ENCODE measurements around the gene ANKS6. TPM values are rescaled to one million over a fixed set of nuclear protein-coding genes. Genes with fewer than 3 reads are reported as not detected.
"Not testable (repeated sequence)": the region's sequence is repeated elsewhere in the genome, so short reads cannot be mapped to it uniquely, and the experiment has no call there.

The ANKS6 gene
- total RNA-seq, 1 donor from 2014 or later: 30.9 TPM

DNA sequence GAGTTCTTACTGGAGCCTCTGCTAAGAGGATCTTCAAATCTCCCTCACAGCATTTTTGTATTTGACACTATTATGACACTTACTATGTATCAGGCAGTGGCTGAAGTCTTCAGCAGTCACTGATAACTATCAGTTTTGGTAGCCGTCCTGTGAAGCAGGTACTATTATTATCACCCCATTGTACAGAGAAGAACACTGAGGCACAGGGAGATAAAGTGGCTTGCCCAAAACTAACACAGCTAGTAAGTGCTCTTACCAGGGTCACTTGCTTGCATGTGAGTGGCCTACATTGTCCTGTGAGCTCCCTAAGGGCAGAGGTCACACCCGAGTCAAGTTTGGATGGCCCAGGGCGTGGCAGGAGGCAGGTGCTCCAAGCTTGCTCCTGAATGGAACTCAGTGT lies 104.5 kb downstream of the ANKS6 start:
- no peaks in the 10 kb centered on the region for H3K9me3 Mint-ChIP-seq
- TF ChIP-seq, protein P1, sequence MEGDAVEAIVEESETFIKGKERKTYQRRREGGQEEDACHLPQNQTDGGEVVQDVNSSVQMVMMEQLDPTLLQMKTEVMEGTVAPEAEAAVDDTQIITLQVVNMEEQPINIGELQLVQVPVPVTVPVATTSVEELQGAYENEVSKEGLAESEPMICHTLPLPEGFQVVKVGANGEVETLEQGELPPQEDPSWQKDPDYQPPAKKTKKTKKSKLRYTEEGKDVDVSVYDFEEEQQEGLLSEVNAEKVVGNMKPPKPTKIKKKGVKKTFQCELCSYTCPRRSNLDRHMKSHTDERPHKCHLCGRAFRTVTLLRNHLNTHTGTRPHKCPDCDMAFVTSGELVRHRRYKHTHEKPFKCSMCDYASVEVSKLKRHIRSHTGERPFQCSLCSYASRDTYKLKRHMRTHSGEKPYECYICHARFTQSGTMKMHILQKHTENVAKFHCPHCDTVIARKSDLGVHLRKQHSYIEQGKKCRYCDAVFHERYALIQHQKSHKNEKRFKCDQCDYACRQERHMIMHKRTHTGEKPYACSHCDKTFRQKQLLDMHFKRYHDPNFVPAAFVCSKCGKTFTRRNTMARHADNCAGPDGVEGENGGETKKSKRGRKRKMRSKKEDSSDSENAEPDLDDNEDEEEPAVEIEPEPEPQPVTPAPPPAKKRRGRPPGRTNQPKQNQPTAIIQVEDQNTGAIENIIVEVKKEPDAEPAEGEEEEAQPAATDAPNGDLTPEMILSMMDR (conservative IDR thresholded peaks at IDR 0.05): no peak
- no peak overlapping the region for H3K4me3 Mint-ChIP-seq
- no peak overlapping the region for H3K27ac Mint-ChIP-seq (ENCODE audit: unreplicated experiment)
- H3K36me3 Mint-ChIP-seq (ENCODE audit: low read depth): no peaks in the 10 kb centered on the region
- no peak for DNase-seq (ENCODE audit: low read depth, low spot score)
- H3K27me3 Mint-ChIP-seq (ENCODE audit: low read depth): peaks cover 12% of the 10 kb centered on the region
- H3K4me1 Mint-ChIP-seq: peaks cover 21% of the 10 kb centered on the region

DNA sequence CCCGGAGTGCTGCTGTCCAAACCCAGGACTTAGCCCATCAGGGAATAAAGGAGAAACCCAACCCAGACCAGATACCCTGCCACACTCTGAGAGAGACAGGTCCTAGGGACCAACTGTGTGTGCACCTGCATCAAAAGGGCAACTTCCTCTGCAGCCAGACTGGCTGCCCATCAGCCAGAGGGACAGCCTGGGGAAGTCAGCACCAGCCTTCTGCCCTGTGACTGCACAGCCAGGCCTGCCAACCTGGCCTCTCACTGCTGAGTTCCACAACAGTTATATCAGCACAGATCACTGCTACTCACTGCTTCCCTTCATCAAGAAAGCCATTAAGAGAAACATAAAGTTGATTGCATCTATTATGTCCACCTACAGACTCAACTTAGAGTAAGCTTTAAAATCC lies 105.7 kb downstream of the ANKS6 start:
- Mint-ChIP-seq H3K36me3 (ENCODE audit: low read depth) (no peaks in the 10 kb centered on the region), H3K4me1 (peaks cover 23% of the 10 kb centered on the region), H3K27ac (ENCODE audit: unreplicated experiment) (no peak overlapping the region), H3K4me3 (no peak overlapping the region), H3K9me3 (no peaks in the 10 kb centered on the region), H3K27me3 (ENCODE audit: low read depth) (peaks cover 2% of the 10 kb centered on the region)
- TF ChIP-seq, protein P1 (conservative IDR thresholded peaks at IDR 0.05): no peak
- DNase-seq (ENCODE audit: low read depth, low spot score): no peak

- H3K4me3 Mint-ChIP-seq: no peak overlapping the region
- TF ChIP-seq, protein P1 (conservative IDR thresholded peaks at IDR 0.05): no peak
- peaks cover 18% of the 10 kb centered on the region for H3K4me1 Mint-ChIP-seq
- no peaks in the 10 kb centered on the region for H3K27me3 Mint-ChIP-seq (ENCODE audit: low read depth)
- H3K9me3 Mint-ChIP-seq: no peaks in the 10 kb centered on the region
- no peak for DNase-seq (ENCODE audit: low read depth, low spot score)
- H3K27ac Mint-ChIP-seq (ENCODE audit: unreplicated experiment): no peak overlapping the region
- no peaks in the 10 kb centered on the region for H3K36me3 Mint-ChIP-seq (ENCODE audit: low read depth)
Observed at GRCh38 chr9:98688710-98689495, 107.5 kb downstream of the ANKS6 start.

- TF ChIP-seq, protein P1 (conservative IDR thresholded peaks at IDR 0.05): no peak
- DNase-seq (ENCODE audit: low read depth, low spot score): no peak
- H3K27ac Mint-ChIP-seq (ENCODE audit: unreplicated experiment): no peak overlapping the region
- no peaks in the 10 kb centered on the region for H3K36me3 Mint-ChIP-seq (ENCODE audit: low read depth)
- H3K9me3 Mint-ChIP-seq: peaks cover 3% of the 10 kb centered on the region
- H3K4me1 Mint-ChIP-seq: peaks cover 8% of the 10 kb centered on the region
- no peaks in the 10 kb centered on the region for H3K27me3 Mint-ChIP-seq (ENCODE audit: low read depth)
- no peak overlapping the region for H3K4me3 Mint-ChIP-seq
Observed at GRCh38 chr9:98687911-98688310, 108.4 kb downstream of the ANKS6 start.

- no peaks in the 10 kb centered on the region for H3K27me3 Mint-ChIP-seq (ENCODE audit: low read depth)
- no peak for DNase-seq (ENCODE audit: low read depth, low spot score)
- no peak overlapping the region for H3K27ac Mint-ChIP-seq (ENCODE audit: unreplicated experiment)
- H3K4me3 Mint-ChIP-seq: no peak overlapping the region
- peaks cover 3% of the 10 kb centered on the region for H3K9me3 Mint-ChIP-seq
- H3K4me1 Mint-ChIP-seq: peaks cover 5% of the 10 kb centered on the region
- no peaks in the 10 kb centered on the region for H3K36me3 Mint-ChIP-seq (ENCODE audit: low read depth)
- TF ChIP-seq, protein P1 (conservative IDR thresholded peaks at IDR 0.05): no peak
Observed at GRCh38 chr9:98686961-98687855, 109.1 kb downstream of the ANKS6 start.

DNA sequence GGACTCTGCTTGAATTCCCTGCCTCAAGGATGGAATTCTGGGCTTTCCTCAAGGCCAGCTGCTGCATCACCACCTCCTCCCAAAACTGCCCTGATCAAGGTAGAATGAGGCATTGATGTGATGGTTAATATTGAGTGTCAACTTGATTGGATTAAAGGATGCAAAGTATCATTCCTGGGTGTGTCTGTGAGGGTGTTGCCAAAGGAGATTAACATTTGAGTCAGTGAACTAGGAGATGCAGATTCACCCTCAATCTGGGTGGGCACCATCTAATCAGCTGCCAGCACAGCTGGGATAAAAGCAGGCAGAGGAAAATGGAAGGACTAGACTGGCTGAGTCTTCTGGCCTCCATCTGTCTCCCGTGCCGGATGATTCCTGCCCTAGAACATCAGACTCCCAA lies 111.5 kb downstream of the ANKS6 start:
- DNase-seq (ENCODE audit: low read depth, low spot score); H3K36me3 Mint-ChIP-seq (ENCODE audit: low read depth); H3K4me3 Mint-ChIP-seq; H3K9me3 Mint-ChIP-seq; H3K4me1 Mint-ChIP-seq; H3K27me3 Mint-ChIP-seq (ENCODE audit: low read depth); H3K27ac Mint-ChIP-seq (ENCODE audit: unreplicated experiment): not testable (repeated sequence)

Data from neural crest cell (in vitro differentiated cells).